Measurements from ENCODE around the gene MORN4. TPM values are rescaled to one million over a fixed set of nuclear protein-coding genes. Genes with fewer than 3 reads are reported as not detected.
"Not testable (repeated sequence)": the region's sequence is repeated elsewhere in the genome, so short reads cannot be mapped to it uniquely, and the experiment has no call there.

MORN4 gene
- total RNA-seq, 1 donor from 2014 or later: 1.8 TPM

DNA sequence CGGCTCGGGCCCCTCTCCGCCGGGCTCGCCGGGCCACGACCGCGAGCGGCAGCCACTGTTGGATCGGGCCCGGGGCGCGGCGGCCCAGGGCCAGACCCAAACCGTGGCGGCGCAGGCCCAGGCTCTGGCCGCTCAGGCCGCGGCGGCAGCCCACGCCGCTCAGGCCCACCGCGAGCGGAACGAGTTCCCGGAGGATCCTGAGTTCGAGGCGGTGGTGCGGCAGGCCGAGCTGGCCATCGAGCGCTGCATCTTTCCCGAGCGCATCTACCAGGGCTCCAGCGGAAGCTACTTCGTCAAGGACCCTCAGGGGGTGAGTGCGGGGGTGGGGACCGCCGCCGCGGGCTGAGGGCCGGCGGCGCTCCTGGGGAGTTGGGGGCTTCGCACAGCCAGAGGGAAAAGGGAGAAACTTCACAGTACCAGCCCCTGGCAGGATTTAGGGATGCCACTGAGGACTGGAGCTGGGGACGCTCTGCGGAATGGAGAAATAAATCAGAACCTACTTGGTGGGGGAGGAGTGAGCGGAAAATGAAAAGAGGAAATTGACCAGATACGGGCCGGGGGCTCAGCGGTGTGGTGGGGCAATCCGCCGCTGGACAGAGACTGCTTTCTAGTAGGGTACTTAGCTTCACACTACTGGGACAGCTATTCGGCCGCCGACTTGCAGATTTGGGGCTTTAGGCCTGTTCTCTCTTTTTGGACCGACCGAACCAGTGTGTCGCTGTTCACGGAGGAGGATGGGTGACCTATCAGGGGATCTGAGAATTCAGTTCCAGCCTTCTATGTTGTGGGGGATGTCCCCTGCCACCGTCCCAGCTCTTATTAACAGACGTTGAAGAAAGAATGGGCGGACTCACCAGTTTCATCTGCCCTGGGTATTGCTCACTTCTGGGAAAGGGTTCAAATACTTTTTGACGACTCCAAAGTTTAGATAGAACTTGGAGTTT lies 7.8 kb upstream of the MORN4 start:
- peak in 1 of 2 donors; percentile 46 for DNase-seq (ENCODE audit: low read depth in 2 of 2)

GRCh38 chr10:97640174-97640867 lies 7.0 kb upstream of the MORN4 start, which contains the start of gene PI4K2A:
Gene PI4K2A (plus strand): TSS chr10:97640671. CDS start chr10:97640743, 72 bp downstream.
- peak; percentile 99 to 100 for DNase-seq (ENCODE audit: low read depth in 2 of 2)

- DNase-seq (ENCODE audit: low read depth in 2 of 2): not testable (repeated sequence)
These were observed 5.8 kb upstream of the MORN4 start for GRCh38 chr10:97639090-97639489.

GRCh38 chr10:97635577-97635976 lies 2.3 kb upstream of the MORN4 start:
- DNase-seq (ENCODE audit: low read depth in 2 of 2): no peak

DNA sequence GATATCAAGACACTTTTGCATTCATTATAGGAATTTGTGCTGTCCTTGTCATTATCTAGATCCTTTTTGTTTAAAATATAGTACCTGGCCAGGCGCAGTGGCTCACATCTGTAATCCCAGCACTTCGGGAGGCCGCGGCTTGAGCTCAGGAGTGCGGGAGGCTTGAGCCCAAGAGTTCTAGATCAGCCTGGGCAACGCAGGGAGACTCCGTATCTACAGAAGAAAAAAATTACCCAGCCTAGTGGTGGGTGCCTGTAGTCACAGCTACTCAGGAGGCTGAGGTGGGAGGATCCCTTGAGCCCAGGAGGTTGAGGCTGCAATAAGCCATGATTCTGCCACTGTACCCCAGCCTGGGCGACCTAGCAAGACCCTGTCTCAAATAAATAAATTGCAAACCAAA lies 621 bp upstream of the MORN4 start:
- DNase-seq (ENCODE audit: low read depth in 2 of 2): peak in 1 of 2 donors; percentile 21

DNA sequence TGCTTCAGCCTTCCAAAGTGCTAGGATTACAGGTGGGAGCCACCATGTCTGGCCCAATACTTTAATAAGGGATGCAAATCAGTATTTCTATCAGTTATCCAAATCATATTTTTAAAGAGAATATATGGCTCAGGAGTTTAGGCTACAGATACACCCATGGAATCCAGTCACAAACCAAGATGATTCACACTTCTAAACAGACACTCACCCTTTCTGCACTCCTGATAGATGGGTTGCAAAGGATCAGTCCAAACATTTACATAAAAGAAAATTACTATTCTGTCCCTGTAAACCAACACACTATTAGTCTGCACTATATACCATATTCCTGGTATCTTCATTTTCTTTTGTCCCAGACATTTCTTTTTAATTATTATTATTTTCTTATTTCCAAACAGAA lies 2.2 kb downstream of the MORN4 start:
- DNase-seq (ENCODE audit: low read depth in 2 of 2): no peak

DNA sequence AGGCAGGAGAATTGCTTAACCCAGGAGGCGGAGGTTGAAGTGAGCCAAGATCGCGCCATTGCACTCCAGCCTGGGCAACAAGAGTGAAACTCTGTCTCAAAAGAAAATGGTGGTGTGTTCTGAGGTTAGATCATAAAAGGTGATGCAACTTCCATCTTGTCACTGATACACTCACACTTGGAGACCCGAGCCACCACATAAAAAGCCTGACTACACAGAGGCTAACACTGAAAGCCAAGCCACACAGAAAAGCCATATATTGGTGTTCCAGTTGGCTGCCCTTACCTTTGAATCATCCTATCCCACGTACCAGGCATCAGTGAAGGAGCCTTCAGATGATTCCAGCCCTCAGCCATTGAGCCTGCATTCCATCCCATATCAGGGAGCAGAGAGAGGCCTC lies 4.0 kb downstream of the MORN4 start:
- DNase-seq (ENCODE audit: low read depth in 2 of 2): no peak

DNA sequence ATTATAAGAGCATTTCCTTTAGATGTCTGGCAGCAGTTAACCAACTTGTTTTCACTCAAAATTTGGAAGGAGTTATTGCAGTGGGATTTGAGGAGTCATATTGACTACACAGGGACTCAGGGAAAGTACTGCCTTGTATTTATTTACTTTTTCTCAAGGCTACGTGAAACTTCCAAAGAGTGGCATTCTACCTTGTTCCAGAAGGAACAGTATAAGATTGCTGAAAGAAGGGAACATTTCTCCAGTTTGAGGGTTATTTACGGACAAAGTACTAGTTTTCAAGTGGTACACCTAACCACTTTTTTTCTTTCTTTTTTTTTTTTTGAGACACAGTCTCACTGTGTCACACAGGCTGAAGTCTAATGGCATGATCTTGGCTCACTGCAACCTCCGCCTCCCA lies 5.1 kb downstream of the MORN4 start:
- DNase-seq (ENCODE audit: low read depth in 2 of 2): no peak

DNA sequence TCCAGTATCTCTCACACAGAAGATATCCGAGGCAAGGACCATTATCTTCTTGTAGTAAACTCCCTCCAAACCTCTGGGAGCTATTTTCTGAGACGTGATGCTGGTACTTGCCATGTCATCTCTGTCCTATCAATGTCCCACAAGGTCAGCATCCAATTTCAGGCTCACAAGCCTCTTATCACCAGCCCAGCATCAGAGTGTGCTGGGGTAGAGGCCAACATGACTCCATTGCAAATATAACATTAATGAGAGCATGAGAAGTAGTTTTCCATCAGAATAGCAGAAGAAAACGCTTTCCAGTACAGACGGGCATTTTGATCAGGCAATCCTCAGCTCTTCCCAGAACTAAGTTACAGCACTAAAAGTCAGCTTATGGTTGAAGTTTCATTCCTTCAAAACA lies 5.6 kb downstream of the MORN4 start:
- DNase-seq (ENCODE audit: low read depth in 2 of 2): no peak

GRCh38 chr10:97623277-97623676 lies 10.0 kb downstream of the MORN4 start:
- no peak for DNase-seq (ENCODE audit: low read depth in 2 of 2)

DNA sequence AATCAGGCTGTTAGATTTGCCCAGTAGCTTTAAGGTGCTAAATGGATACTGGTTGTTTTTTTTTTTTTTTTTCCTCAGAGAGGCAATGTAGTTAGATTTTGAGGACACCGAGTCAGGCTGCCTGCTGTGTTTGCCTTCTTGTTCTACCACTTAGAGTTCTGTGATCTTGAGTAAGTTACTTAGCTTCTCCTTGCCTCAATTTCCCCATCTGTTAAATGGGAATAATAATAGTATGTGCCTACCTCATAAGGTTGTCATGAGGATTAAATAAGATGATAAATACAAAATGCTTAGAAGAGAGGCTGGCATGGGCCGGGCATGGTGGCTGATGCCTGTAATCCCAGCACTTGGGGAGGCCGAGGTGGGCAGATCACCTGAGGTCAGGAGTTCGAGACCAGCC lies 14.6 kb downstream of the MORN4 start:
- no peak for DNase-seq (ENCODE audit: low read depth in 2 of 2)

GRCh38 chr10:97618285-97618684 lies 15.0 kb downstream of the MORN4 start:
- DNase-seq (ENCODE audit: low read depth in 2 of 2): no peak

DNA sequence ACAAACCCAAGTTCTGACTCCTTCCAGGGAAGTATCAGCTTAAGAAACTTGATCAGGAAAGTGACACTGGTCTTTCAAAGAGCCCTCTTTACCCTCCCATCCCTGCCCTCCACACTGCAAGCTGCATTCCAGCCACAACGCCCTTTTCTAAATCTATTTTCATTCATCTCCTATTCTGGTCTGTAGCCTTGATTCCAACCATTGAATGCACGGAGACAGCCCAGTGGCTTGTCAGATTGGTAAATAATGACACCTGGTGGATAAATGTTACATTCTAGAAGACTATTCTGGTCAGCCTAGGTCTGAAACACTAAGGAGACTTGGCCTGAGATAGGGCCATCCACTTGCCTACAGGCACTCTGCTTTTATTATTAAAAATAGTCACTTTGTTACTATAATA lies 20.9 kb downstream of the MORN4 start:
- peak; percentile 62 to 74 for DNase-seq (ENCODE audit: low read depth in 2 of 2)

GRCh38 chr10:97611473-97611872 lies 21.8 kb downstream of the MORN4 start:
- no peak for DNase-seq (ENCODE audit: low read depth in 2 of 2)

DNA sequence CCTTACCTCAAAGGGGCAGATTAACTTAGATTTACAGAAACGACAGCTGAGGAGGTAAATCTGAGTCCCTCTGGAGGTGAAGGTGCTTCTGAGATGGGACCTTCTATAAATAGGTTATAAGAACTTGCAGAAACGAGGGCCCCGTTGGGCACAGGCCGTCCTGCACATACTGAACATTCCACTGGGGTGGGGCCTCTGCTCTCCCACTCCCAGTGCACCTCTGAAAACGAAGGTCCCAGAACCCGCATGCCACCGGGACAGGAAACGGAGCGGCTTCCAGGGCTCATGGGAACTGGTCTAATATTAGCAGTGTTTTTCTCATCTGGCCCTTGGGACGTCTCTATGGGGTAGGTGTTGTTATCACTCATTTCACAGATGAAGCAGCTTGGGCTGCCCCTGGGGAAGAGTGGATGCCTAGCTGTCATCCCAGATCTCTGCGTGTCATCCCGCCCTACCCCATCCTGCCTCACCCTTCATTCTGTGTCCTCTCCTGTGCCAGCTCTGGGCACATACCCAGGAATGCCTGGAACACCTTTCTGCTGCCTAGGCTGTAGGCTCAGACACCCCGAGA lies 24.2 kb downstream of the MORN4 start:
- no peak for DNase-seq (ENCODE audit: low read depth in 2 of 2)

GRCh38 chr10:97607095-97607636 lies 26.1 kb downstream of the MORN4 start:
- no peak for DNase-seq (ENCODE audit: low read depth in 2 of 2)

GRCh38 chr10:97601268-97602215 lies 31.8 kb downstream of the MORN4 start:
- DNase-seq (ENCODE audit: low read depth in 2 of 2): no peak

DNA sequence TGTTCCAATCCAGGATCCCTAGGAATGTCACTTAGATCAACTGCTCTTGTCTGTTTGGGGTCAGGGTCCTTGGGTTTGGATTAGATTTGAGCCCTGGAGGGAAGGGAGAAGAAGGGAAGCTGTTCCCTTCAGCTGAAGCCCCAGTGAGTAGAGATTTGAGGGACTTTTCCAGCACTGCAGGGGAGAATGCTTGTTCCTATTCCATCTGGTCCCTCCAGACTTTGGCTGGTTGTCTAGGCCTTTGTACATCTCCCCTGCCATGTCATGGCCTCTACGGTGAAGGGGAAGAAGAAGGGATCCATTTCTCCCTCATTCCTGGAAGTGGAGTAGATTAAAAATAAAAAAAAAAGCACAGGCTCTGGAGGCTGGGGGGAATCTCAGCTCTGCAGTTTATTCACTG lies 32.7 kb downstream of the MORN4 start:
- no peak for DNase-seq (ENCODE audit: low read depth in 2 of 2)

- DNase-seq (ENCODE audit: low read depth in 2 of 2): no peak
These were observed 34.1 kb downstream of the MORN4 start for GRCh38 chr10:97599272-97599619.

GRCh38 chr10:97598407-97599271 lies 34.7 kb downstream of the MORN4 start:
- DNase-seq (ENCODE audit: low read depth in 2 of 2): no peak

All from dermis microvascular lymphatic vessel endothelial cell (primary cell).